ENCODE results near the gene PPP2R3C. TPM values are rescaled to one million over a fixed set of nuclear protein-coding genes. Genes with fewer than 3 reads are reported as not detected.

The PPP2R3C gene
- 58.8 TPM for total RNA-seq

DNA sequence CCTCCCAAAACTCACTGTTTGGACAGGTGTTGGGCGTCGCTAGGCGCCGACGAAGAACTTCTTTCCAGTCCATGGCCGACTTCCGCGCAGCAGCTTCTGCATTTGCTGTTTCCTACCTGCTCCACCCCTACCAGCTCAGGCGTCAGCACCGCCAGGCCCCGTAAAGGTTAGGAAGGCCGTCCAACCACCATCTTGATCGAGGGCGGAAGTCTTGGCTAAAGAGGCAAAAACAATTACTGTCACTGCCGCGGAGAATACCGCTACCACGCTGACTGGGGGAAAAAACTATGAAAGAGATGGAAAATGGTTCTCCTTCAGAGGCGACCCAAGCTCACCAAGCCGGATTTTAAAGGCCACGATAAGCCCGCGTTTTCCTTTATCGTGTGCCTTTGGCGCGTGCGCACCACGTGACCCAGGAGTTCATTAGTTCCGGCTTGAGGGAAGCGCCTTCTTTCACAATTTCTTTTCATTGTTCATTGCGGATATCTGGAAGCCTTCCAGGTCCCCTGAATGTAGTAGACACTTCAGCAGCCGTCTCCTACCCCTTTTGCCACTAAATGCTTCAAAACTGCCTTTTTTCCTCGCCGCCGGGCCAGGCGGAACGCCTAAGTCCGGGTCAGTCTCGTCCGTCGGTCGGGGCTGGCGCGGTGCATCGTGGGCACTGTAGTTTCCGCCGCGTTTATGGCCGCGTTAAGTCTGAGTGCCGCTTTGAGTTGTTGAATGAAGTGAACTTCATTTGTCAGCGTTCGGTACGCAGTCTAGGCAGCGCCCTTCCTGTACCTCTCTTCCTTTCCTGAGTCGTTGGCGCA, at the start of gene PPP2R3C, which contains the start of gene PRORP:
Gene PPP2R3C, minus strand, starts transcription at position 104 of the 809 bp plus-strand sequence. Its CDS starts 31 bp downstream, at position 73.
Gene PRORP, plus strand, starts transcription at position 666 of the 809 bp plus-strand sequence. CDS start 694 bp downstream, outside the sequence.

DNA sequence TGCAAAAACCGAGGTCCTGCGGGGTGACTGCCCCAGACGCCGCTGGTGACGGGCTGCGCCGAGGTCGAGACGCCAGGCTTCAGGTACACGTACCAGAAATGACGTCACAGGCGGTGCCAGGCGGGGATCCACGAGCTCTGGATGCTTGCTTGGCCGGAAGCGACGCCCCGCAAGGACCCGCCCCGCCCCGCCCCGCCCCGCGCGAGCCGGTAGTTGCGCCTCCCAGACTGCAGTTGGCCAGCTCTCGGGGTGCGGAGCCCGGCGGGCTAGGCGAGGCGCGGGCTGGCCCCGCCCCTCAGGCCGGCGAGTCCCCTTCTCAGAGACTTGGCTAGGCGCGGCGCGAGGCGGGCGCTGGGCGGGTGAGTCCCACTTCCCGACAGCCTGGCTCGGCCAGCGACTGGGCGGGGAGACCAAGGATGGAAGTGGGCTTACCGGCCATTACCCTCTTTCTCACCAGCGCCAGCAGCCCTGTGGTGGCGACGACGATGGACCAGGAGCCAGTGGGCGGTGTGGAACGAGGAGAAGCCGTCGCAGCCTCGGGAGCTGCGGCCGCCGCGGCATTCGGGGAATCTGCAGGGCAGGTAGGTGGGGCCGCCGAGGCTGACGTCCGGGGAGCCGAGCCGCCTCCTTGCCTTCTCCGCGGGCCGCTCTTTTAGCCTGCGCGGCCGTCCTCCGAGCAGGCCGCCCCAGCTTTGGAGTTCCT, 75.6 kb downstream of the PPP2R3C start, which contains the start of gene FAM177A1:
Gene FAM177A1, plus strand, starts transcription at position 225 of the 703 bp plus-strand sequence. Its CDS starts 192 bp downstream, at position 417.

Other genes starting within 250 kb of the PPP2R3C start
- 24.0 TPM for gene BAZ1A, start 246.6 kb downstream of the PPP2R3C start, total RNA-seq
- gene SRP54, start 139.0 kb downstream of the PPP2R3C start, total RNA-seq: 75.7 TPM
- gene FAM177A1, start 75.7 kb downstream of the PPP2R3C start, total RNA-seq: 53.7 TPM
- 21.7 TPM for gene PRORP, start 562 bp upstream of the PPP2R3C start, total RNA-seq
- 163 TPM for gene PSMA6, start 170.4 kb upstream of the PPP2R3C start, total RNA-seq